Ishikawa (cell line): ENCODE data around the gene TECTB.

Experiments used
- CEBPB ChIP-seq: IDR thresholded peaks from 2 replicates; pipeline ENCODE4 v1.6.1; 2012
- CREB1 ChIP-seq: IDR thresholded peaks from 2 replicates; pipeline ENCODE4 v1.6.1; 2012; ENCODE audit warnings: low read depth
- EGR1 ChIP-seq: IDR thresholded peaks from 2 replicates; pipeline ENCODE4 v1.6.1; 2012
- EP300 ChIP-seq: IDR thresholded peaks from 2 replicates; pipeline ENCODE4 v1.6.1; 2012; ENCODE audit warnings: borderline replicate concordance
- FOXM1 ChIP-seq: IDR thresholded peaks from 2 replicates; pipeline ENCODE4 v1.6.1; 2012; ENCODE audit warnings: low read depth, borderline replicate concordance
- NFIC ChIP-seq: IDR thresholded peaks from 2 replicates; pipeline ENCODE4 v1.6.1; 2012
- RAD21 ChIP-seq: IDR thresholded peaks from 2 replicates; pipeline ENCODE4 v1.6.1; 2012; ENCODE audit warnings: low read depth
- TAF1 ChIP-seq: IDR thresholded peaks from 2 replicates; pipeline ENCODE4 v1.6.1; 2012; ENCODE audit warnings: low read depth, mild to moderate bottlenecking
- TCF12 ChIP-seq: IDR thresholded peaks from 2 replicates; pipeline ENCODE4 v1.6.1; 2012; ENCODE audit warnings: low read depth
- TEAD4 ChIP-seq: IDR thresholded peaks from 2 replicates; pipeline ENCODE4 v1.6.1; 2012
- YY1 ChIP-seq: IDR thresholded peaks from 2 replicates; pipeline ENCODE4 v1.6.1; 2012; ENCODE audit warnings: low read depth
- ZBTB7A ChIP-seq: IDR thresholded peaks from 2 replicates; pipeline ENCODE4 v1.6.1; 2012; ENCODE audit warnings: low read depth
- TF ChIP-seq, protein P1 (sequence below): IDR thresholded peaks from 2 replicates; pipeline ENCODE4 v1.6.1; 2012
- TF ChIP-seq, protein P2 (sequence below): IDR thresholded peaks from 2 replicates; pipeline ENCODE4 v1.6.1; 2012

DNA sequence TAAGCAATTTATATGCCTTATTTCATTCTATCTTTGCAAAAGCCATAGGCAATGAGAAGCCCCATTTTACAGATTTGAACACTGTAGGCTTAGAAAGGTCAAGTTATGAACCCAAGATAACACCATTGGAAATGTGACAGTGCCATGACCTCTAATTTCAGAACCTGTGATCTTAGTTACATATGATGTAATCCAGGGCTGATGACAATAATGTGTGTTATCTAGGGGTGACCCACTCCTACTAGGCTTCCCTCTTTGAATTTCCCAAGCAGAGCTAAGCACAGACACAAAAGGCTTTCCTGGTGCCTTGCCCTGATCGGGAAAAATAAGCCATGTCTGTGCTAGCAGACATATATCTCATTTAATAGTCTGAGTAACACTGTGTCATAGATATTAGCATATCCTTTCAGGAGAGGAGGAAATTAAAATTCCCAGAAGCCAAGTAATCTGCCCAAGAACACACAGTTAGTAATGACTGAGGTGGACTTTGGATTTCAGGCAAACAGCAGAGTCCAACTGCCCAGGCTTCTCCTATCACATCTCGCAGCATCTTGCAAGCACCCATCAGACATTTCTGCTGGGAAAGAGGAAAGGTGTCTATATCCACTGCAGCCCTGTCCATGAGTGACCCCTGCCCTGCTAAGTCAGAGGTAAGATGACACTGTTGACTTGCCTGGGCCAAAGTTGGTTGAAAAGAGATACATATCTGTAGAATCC lies 2.8 kb upstream of the TECTB start:
- TF ChIP-seq EGR1 (no peak), NFIC (no peak), CREB1 (no peak), CEBPB (no peak), TAF1 (no peak), TEAD4 (no peak), EP300 (no peak), RAD21 (no peak), YY1 (no peak), TCF12 (no peak), ZBTB7A (no peak), FOXM1 (no peak)
- TF ChIP-seq, protein P1, sequence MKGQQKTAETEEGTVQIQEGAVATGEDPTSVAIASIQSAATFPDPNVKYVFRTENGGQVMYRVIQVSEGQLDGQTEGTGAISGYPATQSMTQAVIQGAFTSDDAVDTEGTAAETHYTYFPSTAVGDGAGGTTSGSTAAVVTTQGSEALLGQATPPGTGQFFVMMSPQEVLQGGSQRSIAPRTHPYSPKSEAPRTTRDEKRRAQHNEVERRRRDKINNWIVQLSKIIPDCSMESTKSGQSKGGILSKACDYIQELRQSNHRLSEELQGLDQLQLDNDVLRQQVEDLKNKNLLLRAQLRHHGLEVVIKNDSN: no peak
- TF ChIP-seq, protein P2, sequence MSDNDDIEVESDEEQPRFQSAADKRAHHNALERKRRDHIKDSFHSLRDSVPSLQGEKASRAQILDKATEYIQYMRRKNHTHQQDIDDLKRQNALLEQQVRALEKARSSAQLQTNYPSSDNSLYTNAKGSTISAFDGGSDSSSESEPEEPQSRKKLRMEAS: no peak
